ENCODE measurements around the gene NMT1.

GRCh38 chr17:45150911-45151809 lies 90.0 kb downstream of the NMT1 start:
- no peak for TF ChIP-seq POLR2A (IDR thresholded peaks at IDR 0.05)
- TF ChIP-seq, protein P1, sequence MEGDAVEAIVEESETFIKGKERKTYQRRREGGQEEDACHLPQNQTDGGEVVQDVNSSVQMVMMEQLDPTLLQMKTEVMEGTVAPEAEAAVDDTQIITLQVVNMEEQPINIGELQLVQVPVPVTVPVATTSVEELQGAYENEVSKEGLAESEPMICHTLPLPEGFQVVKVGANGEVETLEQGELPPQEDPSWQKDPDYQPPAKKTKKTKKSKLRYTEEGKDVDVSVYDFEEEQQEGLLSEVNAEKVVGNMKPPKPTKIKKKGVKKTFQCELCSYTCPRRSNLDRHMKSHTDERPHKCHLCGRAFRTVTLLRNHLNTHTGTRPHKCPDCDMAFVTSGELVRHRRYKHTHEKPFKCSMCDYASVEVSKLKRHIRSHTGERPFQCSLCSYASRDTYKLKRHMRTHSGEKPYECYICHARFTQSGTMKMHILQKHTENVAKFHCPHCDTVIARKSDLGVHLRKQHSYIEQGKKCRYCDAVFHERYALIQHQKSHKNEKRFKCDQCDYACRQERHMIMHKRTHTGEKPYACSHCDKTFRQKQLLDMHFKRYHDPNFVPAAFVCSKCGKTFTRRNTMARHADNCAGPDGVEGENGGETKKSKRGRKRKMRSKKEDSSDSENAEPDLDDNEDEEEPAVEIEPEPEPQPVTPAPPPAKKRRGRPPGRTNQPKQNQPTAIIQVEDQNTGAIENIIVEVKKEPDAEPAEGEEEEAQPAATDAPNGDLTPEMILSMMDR (IDR thresholded peaks at IDR 0.05), result no peak
- no peak for TF ChIP-seq POLR2AphosphoS5 (IDR thresholded peaks at IDR 0.05)
